Astrocyte (in vitro differentiated cells and primary cell): ENCODE data around the gene SELENOO. TPM values are rescaled to one million over a fixed set of nuclear protein-coding genes. Genes with fewer than 3 reads are reported as not detected.

Experiments used
- DNase-seq: peaks from one replicate; pipeline ENCODE4 v3.0.0-alpha.2; 2010; ENCODE audit warnings: low read depth
- FAIRE-seq: peaks from 2 replicates; lab custom pipeline; 2011; peaks lifted over from hg19 to GRCh38; lab: Jason Lieb, UNC
- H2AFZ ChIP-seq: 2 replicates; pipeline ENCODE4 v1.6.0; 2012; ENCODE audit warnings: low read depth, low read length, inconsistent platforms
- H3K27ac ChIP-seq: 2 replicates; pipeline ENCODE4 v1.5.1; 2011; ENCODE audit warnings: low read depth, low read length, inconsistent platforms
- H3K27me3 ChIP-seq: 2 replicates; pipeline ENCODE4 v1.6.0; 2011; ENCODE audit warnings: low read length, inconsistent platforms; ENCODE audit not compliant: insufficient read depth
- H3K36me3 ChIP-seq: 2 replicates; pipeline ENCODE4 v1.5.1; 2011; ENCODE audit warnings: low read length, inconsistent platforms; ENCODE audit not compliant: insufficient read depth
- H3K4me1 ChIP-seq: 2 replicates; pipeline ENCODE4 v1.5.1; 2011; ENCODE audit warnings: low read length, inconsistent platforms; ENCODE audit not compliant: insufficient read depth
- H3K4me2 ChIP-seq: 2 replicates; pipeline ENCODE4 v1.6.0; 2012; ENCODE audit warnings: low read length, inconsistent platforms
- H3K4me3 ChIP-seq: 2 replicates; pipeline ENCODE4 v1.5.1; 2011; ENCODE audit warnings: low read depth, mild to moderate bottlenecking, low read length, inconsistent platforms; ENCODE audit not compliant: insufficient read depth
- H3K79me2 ChIP-seq: 2 replicates; pipeline ENCODE4 v1.6.0; 2012; ENCODE audit warnings: mild to moderate bottlenecking, low read length, inconsistent platforms; ENCODE audit not compliant: insufficient read depth
- H3K9ac ChIP-seq: 2 replicates; pipeline ENCODE4 v1.6.0; 2012; ENCODE audit warnings: mild to moderate bottlenecking, low read length, inconsistent platforms
- H3K9me3 ChIP-seq: 2 replicates; pipeline ENCODE4 v1.5.1; 2012; ENCODE audit warnings: low read depth, mild to moderate bottlenecking, low read length, inconsistent platforms; ENCODE audit not compliant: insufficient read depth
- H4K20me1 ChIP-seq: 2 replicates; pipeline ENCODE4 v1.6.0; 2012; ENCODE audit warnings: low read length, inconsistent platforms; ENCODE audit not compliant: insufficient read depth
- H3K27ac Mint-ChIP-seq: one replicate; pipeline ENCODE4 v1.8.0; 2021; ENCODE audit warnings: mild to moderate bottlenecking, mixed read lengths; ENCODE audit not compliant: unreplicated experiment
- H3K27me3 Mint-ChIP-seq: one replicate; pipeline ENCODE4 v1.8.0; 2021; ENCODE audit warnings: low read depth, mixed read lengths; ENCODE audit not compliant: unreplicated experiment
- H3K36me3 Mint-ChIP-seq: one replicate; pipeline ENCODE4 v1.8.0; 2021; ENCODE audit warnings: low read depth, mixed read lengths; ENCODE audit not compliant: unreplicated experiment
- H3K4me1 Mint-ChIP-seq: one replicate; pipeline ENCODE4 v1.8.0; 2021; ENCODE audit warnings: low read depth, mixed read lengths; ENCODE audit not compliant: unreplicated experiment
- H3K4me3 Mint-ChIP-seq: one replicate; pipeline ENCODE4 v1.8.0; 2021; ENCODE audit warnings: mild to moderate bottlenecking, moderate library complexity, mixed read lengths; ENCODE audit not compliant: unreplicated experiment
- H3K9me3 Mint-ChIP-seq: one replicate; pipeline ENCODE4 v1.8.0; 2021; ENCODE audit warnings: mild to moderate bottlenecking, mixed read lengths; ENCODE audit not compliant: unreplicated experiment
- EZH2 ChIP-seq: IDR thresholded peaks from 2 replicates; pipeline ENCODE4 v1.6.1; 2012; ENCODE audit warnings: mild to moderate bottlenecking, low read length, inconsistent platforms; ENCODE audit not compliant: insufficient read depth
- total RNA-seq: library from RNA; stranded (reverse); gene quantifications from 2 replicates; pipeline ENCODE4 v1.2.1, GENCODE V29; 2021
- TF ChIP-seq, protein P1 (sequence below): IDR thresholded peaks from 2 replicates; pipeline ENCODE4 v1.5.1; 2011; ENCODE audit warnings: low read depth, mild to moderate bottlenecking, inconsistent platforms, low read length, moderate library complexity; ENCODE audit not compliant: insufficient read depth

Gene SELENOO
- total RNA-seq, 1 donor from 2014 or later = 18.5 TPM

DNA sequence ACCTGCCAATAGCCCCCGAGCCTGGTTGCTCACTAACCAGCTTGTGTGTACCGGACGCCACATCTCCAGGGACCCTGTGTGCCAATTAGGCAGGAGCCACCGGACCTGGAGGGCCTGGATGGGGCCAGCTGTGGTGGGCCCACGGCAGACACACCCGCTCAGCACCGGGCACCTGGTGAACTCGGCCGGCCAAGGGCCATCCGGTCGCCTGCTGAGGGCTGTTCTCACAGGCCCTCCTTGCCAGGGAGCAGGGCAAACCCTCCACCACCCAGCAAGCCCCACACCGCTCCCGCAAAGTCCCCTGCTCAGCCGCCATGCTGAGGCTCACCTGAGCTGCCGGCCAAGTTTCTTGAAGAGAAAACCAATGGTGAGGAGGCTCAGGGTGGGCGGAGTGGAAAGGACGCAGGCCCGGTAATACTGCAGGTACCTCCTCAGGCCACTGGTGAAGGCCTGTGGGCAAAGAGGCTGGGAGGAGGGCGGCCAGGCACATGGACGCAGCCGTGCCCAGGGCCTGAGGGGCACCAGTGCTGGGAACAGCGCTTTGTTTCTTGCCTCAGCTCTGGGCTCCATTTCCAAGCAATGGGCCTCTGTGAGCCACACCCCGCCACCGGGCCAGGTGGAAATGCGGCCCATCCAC, 26.9 kb downstream of the SELENOO start:
- FAIRE-seq (no peak), DNase-seq (no peak)
- no peak overlapping the region for H3K27ac Mint-ChIP-seq
- H3K4me3 Mint-ChIP-seq = no peak overlapping the region
- TF ChIP-seq, protein P1, sequence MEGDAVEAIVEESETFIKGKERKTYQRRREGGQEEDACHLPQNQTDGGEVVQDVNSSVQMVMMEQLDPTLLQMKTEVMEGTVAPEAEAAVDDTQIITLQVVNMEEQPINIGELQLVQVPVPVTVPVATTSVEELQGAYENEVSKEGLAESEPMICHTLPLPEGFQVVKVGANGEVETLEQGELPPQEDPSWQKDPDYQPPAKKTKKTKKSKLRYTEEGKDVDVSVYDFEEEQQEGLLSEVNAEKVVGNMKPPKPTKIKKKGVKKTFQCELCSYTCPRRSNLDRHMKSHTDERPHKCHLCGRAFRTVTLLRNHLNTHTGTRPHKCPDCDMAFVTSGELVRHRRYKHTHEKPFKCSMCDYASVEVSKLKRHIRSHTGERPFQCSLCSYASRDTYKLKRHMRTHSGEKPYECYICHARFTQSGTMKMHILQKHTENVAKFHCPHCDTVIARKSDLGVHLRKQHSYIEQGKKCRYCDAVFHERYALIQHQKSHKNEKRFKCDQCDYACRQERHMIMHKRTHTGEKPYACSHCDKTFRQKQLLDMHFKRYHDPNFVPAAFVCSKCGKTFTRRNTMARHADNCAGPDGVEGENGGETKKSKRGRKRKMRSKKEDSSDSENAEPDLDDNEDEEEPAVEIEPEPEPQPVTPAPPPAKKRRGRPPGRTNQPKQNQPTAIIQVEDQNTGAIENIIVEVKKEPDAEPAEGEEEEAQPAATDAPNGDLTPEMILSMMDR = no peak
- TF ChIP-seq EZH2 = no peak
- peaks cover 2% of the 10 kb centered on the region for H3K4me1 Mint-ChIP-seq
- no peaks in the 10 kb centered on the region for H3K27me3 Mint-ChIP-seq
- Histone ChIP-seq H3K27ac (no peak overlapping the region), H3K36me3 (peaks cover 7% of the 10 kb centered on the region), H4K20me1 (peaks cover 36% of the 10 kb centered on the region), H3K4me2 (no peak overlapping the region), H3K4me1 (no peaks in the 10 kb centered on the region), H3K79me2 (no peaks in the 10 kb centered on the region), H3K27me3 (no peaks in the 10 kb centered on the region), H3K4me3 (no peak overlapping the region), H3K9me3 (no peaks in the 10 kb centered on the region), H3K9ac (no peak overlapping the region), H2AFZ (no peak overlapping the region)
- H3K36me3 Mint-ChIP-seq = peaks cover 20% of the 10 kb centered on the region
- H3K9me3 Mint-ChIP-seq = no peaks in the 10 kb centered on the region

DNA sequence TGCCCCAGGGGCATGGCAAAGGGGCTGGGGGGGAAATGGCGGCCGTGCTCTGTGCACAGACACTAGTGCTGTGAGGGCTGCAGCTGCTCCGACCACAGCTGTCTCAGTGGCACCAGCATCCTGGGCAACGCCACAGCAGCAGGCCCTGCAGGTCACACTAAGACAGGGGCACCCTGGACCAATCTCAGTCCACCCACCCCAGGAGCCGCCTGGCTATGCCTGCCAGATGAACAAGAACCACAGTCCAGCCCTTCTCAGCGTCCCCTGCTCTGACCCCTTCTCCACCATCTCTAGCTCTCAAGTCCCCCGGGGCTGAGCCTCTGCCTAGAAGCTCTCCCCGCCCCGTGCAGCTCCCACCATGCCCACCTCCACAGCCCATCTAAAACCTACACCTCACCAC, 27.6 kb downstream of the SELENOO start:
- Histone ChIP-seq H3K9me3 (no peaks in the 10 kb centered on the region), H3K27ac (no peak overlapping the region), H3K9ac (no peak overlapping the region), H3K4me1 (no peaks in the 10 kb centered on the region), H3K27me3 (no peaks in the 10 kb centered on the region), H4K20me1 (peaks cover 32% of the 10 kb centered on the region), H3K4me3 (no peak overlapping the region), H3K36me3 (peaks cover 2% of the 10 kb centered on the region), H2AFZ (no peak overlapping the region), H3K79me2 (peaks cover 7% of the 10 kb centered on the region), H3K4me2 (no peak overlapping the region)
- Mint-ChIP-seq H3K4me3 (no peak overlapping the region), H3K36me3 (peaks cover 18% of the 10 kb centered on the region), H3K4me1 (no peaks in the 10 kb centered on the region), H3K27me3 (no peaks in the 10 kb centered on the region), H3K9me3 (no peaks in the 10 kb centered on the region), H3K27ac (peak overlapping the region; percentile 31)
- no peak for DNase-seq
- TF ChIP-seq EZH2 = no peak
- TF ChIP-seq, protein P1 = no peak
- FAIRE-seq = no peak

DNA sequence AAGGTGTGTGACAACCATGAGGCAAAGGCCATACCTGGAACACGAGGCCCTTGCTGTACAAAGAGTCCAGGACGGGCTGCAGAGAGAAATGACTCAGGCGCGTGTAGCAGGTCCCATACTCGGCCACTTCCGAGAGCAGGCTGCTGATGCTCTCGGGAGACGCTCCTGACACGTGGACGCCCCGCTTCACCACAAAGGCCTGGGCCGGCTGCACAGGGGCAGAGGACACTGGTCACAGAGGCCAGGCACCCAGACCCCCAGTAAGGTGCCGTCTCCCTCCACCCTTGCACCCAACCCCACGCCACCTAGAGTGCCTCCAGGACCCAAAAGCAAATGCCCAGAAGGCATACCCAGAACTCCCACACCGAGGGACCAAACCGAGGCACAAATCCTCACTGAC, 28.6 kb downstream of the SELENOO start:
- no peak overlapping the region for H3K27ac ChIP-seq
- H3K27me3 ChIP-seq = no peaks in the 10 kb centered on the region
- H3K4me1 Mint-ChIP-seq = no peaks in the 10 kb centered on the region
- H3K9me3 ChIP-seq = no peaks in the 10 kb centered on the region
- TF ChIP-seq, protein P1 = no peak
- no peak for TF ChIP-seq EZH2
- DNase-seq (no peak), FAIRE-seq (no peak)
- H2AFZ ChIP-seq = no peak overlapping the region
- no peaks in the 10 kb centered on the region for H3K4me1 ChIP-seq
- no peaks in the 10 kb centered on the region for H3K36me3 ChIP-seq
- no peak overlapping the region for H3K27ac Mint-ChIP-seq
- no peak overlapping the region for H3K4me3 Mint-ChIP-seq
- H3K27me3 Mint-ChIP-seq = no peaks in the 10 kb centered on the region
- no peak overlapping the region for H3K9ac ChIP-seq
- H4K20me1 ChIP-seq = peaks cover 42% of the 10 kb centered on the region
- no peak overlapping the region for H3K4me3 ChIP-seq
- H3K36me3 Mint-ChIP-seq = peaks cover 15% of the 10 kb centered on the region
- no peak overlapping the region for H3K4me2 ChIP-seq
- peaks cover 17% of the 10 kb centered on the region for H3K79me2 ChIP-seq
- no peaks in the 10 kb centered on the region for H3K9me3 Mint-ChIP-seq
